A172 (cell line): ENCODE measurements around the gene TRIM29. TPM values are rescaled to one million over a fixed set of nuclear protein-coding genes. Genes with fewer than 3 reads are reported as not detected.

Experiments used
- DNase-seq: peaks from one replicate; pipeline ENCODE4 v3.0.0-alpha.2; 2015; ENCODE audit warnings: low spot score
- total RNA-seq: library from RNA; depleted of rRNA; stranded (reverse); fragments of >200 nt; shearing (Covaris generic); gene quantifications from 2 replicates; pipeline ENCODE4 v1.2.3, GENCODE V29; 2014; rRNA removed

The TRIM29 gene
- total RNA-seq, 1 experiment from 2014 or later = 3.0 TPM

DNA sequence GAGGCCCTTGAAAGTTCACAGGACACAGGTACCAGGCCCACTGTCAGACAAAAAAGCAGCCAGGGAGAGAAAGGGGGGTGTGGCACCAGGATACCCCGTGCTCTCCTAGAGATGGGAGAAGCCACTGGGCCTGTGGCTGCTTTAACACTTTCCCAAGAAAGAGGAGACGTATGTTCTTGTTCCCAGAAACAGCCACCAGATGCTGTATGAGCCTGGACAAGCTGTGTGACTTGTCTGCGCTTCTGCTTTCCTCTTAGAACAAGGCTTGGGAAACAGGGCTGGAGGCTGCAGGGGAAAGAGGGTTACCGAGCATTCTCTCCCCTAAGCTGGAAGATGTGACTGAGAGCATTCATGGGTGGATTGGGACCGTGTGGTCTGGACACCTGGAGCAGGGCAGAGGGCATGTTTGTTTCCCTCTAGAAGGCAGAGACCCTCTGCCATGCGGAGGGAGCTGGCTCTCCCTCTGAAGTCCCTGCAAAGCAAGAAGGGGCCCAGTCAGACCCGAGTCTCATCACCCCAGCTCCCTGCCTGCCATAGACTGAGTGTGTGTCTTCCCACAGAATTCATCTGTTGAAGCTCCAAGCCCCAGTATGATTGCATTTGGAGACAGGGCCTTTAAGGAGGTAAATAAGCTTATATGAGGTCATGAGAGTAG is 74.1 kb downstream of the TRIM29 start:
- DNase-seq = no peak

DNA sequence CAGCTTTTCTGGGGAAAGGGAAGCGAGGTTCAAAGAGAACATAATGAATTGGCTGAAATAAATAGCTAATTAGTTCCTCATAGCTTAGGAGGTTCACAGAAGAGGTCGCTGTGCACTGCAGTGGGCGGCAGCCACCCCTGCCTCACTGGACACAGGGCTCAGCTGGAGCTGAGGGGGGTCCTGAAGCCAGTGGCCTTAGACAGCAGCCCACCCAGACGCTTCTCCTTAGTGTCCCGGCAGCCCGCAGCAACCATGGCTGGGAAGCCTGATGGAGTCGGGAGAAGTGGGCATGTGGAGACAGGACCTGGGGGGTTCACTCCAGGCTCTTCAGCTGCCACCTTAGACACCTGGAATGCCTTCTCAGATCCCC is 75.4 kb downstream of the TRIM29 start:
- no peak for DNase-seq

DNA sequence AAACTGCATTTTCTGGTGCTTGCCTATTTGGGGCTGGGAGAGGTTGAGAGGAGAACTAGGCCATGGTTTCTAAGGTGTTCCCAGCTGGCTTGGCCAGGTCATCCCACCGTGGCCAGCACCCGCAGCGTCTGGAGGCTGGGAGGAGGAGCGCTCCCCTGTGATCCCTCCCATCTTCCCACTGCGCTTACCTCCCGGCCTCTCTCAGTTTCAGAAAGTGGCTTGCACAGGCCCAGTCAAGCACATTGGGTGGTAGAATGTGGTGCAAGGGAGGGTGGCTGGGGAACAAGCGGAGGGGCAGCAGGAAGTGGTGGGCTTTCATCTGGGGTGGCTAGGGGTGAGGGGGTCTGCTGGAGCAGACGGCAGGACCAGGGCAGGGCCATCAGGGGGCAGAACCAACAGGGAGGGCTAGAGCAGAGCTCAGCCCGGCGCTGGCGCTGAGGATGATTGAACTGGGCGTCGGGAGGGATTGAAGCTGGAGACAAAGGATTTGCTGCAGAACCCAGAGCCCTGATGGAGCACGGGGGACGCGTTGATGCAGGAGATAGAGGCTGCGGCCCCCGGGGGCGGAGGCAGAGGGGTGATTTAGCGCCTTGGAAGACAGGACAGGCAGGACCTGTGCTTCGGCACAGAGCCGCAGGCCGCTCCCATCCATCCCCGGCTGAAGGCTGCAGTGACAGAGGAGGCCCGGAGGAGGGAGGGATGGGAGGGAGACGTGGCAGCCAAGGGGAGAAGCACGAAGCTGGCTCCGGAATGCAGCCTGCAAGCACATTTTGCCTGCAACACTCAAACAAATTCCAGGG is 76.0 kb downstream of the TRIM29 start:
- DNase-seq = no peak

Other genes with a start within 250 kb of the TRIM29 start
- 45.9 and 57.6 TPM in 2 replicates for gene OAF, start 72.9 kb upstream of the TRIM29 start, total RNA-seq
- gene POU2F3, start 102.0 kb upstream of the TRIM29 start, total RNA-seq = 0.07 and 0.48 TPM in 2 replicates
- gene TLCD5, start 187.2 kb upstream of the TRIM29 start, total RNA-seq = 7.1 and 7.3 TPM in 2 replicates
- 18.9 and 29.4 TPM in 2 replicates for gene ARHGEF12, start 198.3 kb upstream of the TRIM29 start, total RNA-seq